ENCODE results near the gene IRAK4. TPM values are rescaled to one million over a fixed set of nuclear protein-coding genes. Genes with fewer than 3 reads are reported as not detected.

The IRAK4 gene
- total and polyA plus RNA-seq, 2 experiments from 2014 or later: 3.9 to 12.9 TPM

DNA sequence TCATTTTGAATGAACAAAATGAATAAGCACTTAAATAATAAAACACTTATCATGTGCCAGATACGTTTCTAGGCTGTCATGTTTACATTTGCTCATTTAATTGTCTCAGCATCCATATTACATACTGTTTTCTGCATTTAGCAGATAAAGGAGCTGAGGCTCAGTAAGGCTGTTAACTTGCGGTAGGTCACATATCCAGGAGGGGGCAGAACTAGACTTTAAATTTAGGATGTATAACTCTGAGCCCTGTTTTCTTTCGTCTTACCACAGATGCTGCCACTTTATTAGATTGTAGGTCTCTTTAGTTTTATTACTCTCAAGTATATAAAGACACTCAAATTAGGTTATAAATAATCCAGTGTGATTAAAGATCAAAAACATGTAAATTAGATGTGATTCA is 17.7 kb downstream of the IRAK4 start:
- Histone ChIP-seq H3F3A (replicated peaks; ENCODE audit: low read depth) (no peaks in the 10 kb centered on the region), H3K4me1 (ENCODE audit: insufficient read depth) (no peaks in the 10 kb centered on the region), H4K20me1 (replicated peaks; ENCODE audit: insufficient read depth) (no peaks in the 10 kb centered on the region), H3K79me2 (replicated peaks; ENCODE audit: insufficient read depth) (no peaks in the 10 kb centered on the region), H3K9me2 (ENCODE audit: insufficient read depth) (no peaks in the 10 kb centered on the region), H3K4me2 (no peak overlapping the region), H3K27me3 (ENCODE audit: insufficient read depth) (no peaks in the 10 kb centered on the region), H2AFZ (no peak overlapping the region), H3K4me3 (no peak overlapping the region), H3K27ac (ENCODE audit: low read depth) (no peak overlapping the region), H3K36me3 (ENCODE audit: insufficient read depth) (no peaks in the 10 kb centered on the region; the same call in 1 of the 2 replicates)
- TF ChIP-seq, protein P1, sequence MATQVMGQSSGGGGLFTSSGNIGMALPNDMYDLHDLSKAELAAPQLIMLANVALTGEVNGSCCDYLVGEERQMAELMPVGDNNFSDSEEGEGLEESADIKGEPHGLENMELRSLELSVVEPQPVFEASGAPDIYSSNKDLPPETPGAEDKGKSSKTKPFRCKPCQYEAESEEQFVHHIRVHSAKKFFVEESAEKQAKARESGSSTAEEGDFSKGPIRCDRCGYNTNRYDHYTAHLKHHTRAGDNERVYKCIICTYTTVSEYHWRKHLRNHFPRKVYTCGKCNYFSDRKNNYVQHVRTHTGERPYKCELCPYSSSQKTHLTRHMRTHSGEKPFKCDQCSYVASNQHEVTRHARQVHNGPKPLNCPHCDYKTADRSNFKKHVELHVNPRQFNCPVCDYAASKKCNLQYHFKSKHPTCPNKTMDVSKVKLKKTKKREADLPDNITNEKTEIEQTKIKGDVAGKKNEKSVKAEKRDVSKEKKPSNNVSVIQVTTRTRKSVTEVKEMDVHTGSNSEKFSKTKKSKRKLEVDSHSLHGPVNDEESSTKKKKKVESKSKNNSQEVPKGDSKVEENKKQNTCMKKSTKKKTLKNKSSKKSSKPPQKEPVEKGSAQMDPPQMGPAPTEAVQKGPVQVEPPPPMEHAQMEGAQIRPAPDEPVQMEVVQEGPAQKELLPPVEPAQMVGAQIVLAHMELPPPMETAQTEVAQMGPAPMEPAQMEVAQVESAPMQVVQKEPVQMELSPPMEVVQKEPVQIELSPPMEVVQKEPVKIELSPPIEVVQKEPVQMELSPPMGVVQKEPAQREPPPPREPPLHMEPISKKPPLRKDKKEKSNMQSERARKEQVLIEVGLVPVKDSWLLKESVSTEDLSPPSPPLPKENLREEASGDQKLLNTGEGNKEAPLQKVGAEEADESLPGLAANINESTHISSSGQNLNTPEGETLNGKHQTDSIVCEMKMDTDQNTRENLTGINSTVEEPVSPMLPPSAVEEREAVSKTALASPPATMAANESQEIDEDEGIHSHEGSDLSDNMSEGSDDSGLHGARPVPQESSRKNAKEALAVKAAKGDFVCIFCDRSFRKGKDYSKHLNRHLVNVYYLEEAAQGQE (IDR thresholded peaks at IDR 0.05; ENCODE audit: unreplicated experiment): no peak
- TF ChIP-seq ETS1 (IDR thresholded peaks at IDR 0.05) (no peak), ZNF114 (CRISPR knock-in tag; IDR thresholded peaks at IDR 0.05) (no peak), EZH2phosphoT487 (IDR thresholded peaks at IDR 0.05; ENCODE audit: unreplicated experiment) (no peak), CTCF (conservative IDR thresholded peaks at IDR 0.05; ENCODE audit: low read depth in 2 of 2) (peak; percentile 62 to 69), JUNB (IDR thresholded peaks at IDR 0.05; ENCODE audit: unreplicated experiment) (no peak), STAT1 (IDR thresholded peaks at IDR 0.05; ENCODE audit: unreplicated experiment) (no peak)
- TF ChIP-seq, protein P2, sequence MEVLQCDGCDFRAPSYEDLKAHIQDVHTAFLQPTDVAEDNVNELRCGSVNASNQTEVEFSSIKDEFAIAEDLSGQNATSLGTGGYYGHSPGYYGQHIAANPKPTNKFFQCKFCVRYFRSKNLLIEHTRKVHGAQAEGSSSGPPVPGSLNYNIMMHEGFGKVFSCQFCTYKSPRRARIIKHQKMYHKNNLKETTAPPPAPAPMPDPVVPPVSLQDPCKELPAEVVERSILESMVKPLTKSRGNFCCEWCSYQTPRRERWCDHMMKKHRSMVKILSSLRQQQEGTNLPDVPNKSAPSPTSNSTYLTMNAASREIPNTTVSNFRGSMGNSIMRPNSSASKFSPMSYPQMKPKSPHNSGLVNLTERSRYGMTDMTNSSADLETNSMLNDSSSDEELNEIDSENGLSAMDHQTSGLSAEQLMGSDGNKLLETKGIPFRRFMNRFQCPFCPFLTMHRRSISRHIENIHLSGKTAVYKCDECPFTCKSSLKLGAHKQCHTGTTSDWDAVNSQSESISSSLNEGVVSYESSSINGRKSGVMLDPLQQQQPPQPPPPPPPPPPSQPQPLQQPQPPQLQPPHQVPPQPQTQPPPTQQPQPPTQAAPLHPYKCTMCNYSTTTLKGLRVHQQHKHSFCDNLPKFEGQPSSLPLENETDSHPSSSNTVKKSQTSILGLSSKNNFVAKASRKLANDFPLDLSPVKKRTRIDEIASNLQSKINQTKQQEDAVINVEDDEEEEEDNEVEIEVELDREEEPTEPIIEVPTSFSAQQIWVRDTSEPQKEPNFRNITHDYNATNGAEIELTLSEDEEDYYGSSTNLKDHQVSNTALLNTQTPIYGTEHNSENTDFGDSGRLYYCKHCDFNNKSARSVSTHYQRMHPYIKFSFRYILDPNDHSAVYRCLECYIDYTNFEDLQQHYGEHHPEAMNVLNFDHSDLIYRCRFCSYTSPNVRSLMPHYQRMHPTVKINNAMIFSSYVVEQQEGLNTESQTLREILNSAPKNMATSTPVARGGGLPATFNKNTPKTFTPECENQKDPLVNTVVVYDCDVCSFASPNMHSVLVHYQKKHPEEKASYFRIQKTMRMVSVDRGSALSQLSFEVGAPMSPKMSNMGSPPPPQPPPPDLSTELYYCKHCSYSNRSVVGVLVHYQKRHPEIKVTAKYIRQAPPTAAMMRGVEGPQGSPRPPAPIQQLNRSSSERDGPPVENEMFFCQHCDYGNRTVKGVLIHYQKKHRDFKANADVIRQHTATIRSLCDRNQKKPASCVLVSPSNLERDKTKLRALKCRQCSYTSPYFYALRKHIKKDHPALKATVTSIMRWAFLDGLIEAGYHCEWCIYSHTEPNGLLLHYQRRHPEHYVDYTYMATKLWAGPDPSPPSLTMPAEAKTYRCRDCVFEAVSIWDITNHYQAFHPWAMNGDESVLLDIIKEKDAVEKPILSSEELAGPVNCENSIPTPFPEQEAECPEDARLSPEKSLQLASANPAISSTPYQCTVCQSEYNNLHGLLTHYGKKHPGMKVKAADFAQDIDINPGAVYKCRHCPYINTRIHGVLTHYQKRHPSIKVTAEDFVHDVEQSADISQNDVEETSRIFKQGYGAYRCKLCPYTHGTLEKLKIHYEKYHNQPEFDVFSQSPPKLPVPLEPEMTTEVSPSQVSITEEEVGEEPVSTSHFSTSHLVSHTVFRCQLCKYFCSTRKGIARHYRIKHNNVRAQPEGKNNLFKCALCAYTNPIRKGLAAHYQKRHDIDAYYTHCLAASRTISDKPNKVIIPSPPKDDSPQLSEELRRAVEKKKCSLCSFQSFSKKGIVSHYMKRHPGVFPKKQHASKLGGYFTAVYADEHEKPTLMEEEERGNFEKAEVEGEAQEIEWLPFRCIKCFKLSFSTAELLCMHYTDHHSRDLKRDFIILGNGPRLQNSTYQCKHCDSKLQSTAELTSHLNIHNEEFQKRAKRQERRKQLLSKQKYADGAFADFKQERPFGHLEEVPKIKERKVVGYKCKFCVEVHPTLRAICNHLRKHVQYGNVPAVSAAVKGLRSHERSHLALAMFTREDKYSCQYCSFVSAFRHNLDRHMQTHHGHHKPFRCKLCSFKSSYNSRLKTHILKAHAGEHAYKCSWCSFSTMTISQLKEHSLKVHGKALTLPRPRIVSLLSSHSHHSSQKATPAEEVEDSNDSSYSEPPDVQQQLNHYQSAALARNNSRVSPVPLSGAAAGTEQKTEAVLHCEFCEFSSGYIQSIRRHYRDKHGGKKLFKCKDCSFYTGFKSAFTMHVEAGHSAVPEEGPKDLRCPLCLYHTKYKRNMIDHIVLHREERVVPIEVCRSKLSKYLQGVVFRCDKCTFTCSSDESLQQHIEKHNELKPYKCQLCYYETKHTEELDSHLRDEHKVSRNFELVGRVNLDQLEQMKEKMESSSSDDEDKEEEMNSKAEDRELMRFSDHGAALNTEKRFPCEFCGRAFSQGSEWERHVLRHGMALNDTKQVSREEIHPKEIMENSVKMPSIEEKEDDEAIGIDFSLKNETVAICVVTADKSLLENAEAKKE (CRISPR knock-in tag; IDR thresholded peaks at IDR 0.05): no peak
- DNase-seq (ENCODE audit: low spot score) (peak; percentile 71), ATAC-seq (peak; percentile 88)
- peaks cover 3% of the 10 kb centered on the region; the same call in 1 of the 3 replicates for H3K36me3 Mint-ChIP-seq (ENCODE audit: low read depth)
- H3K4me3 Mint-ChIP-seq: no peak overlapping the region
- H3K27ac Mint-ChIP-seq: no peak overlapping the region
- no peaks in the 10 kb centered on the region for H3K9me3 Mint-ChIP-seq
- no peaks in the 10 kb centered on the region for H3K4me1 Mint-ChIP-seq
- no peaks in the 10 kb centered on the region for H3K27me3 Mint-ChIP-seq (ENCODE audit: insufficient read depth, low read depth, poor library complexity)

Measured in GM23338 (cell line).